ENCODE results near the gene PDLIM1.

Gene PDLIM1

DNA sequence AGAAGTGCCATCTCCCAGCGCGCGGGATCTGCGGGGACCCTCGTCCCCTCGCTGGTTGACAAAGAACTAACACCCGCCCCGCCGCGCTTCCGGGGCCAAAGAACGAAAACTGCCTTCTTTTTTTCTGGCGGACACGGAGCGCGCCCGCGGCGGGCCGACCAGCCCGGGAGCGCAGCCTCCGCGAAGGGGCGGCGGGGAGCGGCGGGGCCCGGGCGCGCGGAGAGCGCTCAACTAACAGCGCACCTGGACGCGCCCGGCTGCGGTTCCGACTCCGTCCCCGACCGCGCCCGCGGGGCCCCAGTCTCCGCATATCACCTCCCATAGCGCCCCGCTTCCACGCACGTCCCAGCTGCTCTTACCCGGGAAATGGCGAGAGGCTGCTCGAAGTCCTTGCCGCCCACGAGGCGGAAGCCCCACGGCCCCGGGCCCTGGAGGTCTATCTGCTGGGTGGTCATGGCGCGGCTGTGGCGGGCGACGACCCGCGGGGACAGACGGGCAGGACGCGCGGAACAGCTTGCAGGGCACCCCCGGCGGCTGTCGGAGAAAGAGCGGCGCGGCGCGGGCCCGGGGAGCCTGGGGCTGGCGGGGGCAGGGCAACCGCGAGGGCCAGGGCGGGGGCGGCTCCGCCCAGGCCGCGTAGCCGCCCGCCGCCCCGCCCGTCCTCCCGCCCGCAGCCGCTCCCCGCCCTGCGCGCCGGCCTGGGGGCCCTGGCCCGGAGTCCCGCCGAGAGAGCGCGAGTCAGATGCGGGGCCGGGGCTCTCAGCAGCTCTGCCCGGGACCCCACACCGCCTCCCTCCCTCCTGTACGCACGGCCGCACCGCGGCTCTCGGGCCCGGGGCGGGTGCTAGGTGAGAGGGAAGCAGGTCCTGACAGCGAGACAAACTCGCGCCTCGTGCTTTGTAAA is at the start of gene PDLIM1:
Gene PDLIM1, minus strand, starts transcription at position 543 of the 904 bp plus-strand sequence. Its CDS starts 88 bp downstream, at position 455.
- in situ Hi-C loops (cut with MboI; ENCODE audit: low sequenced_read_pairs), result no loop called here

GRCh38 chr10:95339863-95340262 is 49.1 kb upstream of the PDLIM1 start:
- in situ Hi-C loops (cut with MboI; ENCODE audit: low sequenced_read_pairs), result no loop called here

DNA sequence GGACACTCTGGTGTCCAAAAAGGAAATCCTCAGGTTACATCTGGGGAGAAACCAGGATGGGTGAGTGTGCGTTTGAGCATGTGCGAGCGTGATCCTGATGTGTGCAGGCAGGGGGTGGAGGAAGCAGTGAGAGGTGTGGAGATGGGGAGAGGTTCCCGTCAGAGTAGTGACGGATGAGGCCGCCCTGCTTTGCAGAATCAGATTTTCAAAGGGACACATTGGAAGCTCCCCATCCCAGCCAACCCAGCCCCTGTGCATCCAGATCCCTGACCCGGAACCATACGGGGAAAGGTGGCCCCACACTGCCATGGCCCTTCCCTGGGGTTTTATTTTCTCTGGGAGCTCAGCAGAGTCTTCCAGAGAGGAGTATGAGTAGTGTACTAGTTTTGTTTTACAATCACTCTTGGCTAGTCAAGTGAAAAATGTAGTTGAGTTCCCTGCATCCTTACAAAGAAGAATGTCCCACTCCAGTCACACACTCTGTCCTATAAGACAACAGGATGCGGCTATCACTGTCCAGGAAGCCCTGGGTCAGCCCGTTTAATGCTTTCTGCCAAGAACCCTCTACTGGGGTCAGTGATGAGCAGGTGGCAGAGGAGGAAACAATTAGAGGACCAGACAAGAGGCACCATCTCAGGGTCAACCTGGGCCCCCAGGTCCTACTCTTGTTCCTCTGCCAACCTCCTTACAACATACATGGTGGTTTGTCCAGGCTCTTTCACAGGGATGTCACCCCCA is 46.8 kb upstream of the PDLIM1 start:
- in situ Hi-C loops (cut with MboI; ENCODE audit: low sequenced_read_pairs), result no loop called here

GRCh38 chr10:95336702-95337101 is 45.9 kb upstream of the PDLIM1 start:
- in situ Hi-C loops (cut with MboI; ENCODE audit: low sequenced_read_pairs), result no loop called here

- in situ Hi-C loops (cut with MboI; ENCODE audit: low sequenced_read_pairs), result no loop called here
Measured at GRCh38 chr10:95335933-95336699, 45.3 kb upstream of the PDLIM1 start.

DNA sequence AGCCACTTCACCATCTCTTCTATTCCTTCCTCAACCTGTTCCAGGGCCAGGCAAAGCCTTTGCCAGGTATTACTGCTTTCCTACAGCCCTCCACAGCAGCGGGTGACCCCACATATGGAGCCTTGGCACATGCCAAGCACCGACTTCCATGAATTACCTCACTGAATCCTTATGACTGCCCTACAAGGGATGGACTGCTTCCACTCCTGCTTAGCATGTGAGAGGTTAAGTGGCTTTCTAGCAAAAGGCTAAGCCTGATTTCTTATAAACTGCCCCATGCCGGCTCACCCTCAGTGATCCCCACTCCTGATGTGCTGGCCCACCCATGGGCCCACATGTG is 44.0 kb upstream of the PDLIM1 start:
- in situ Hi-C loops (cut with MboI; ENCODE audit: low sequenced_read_pairs), result no loop called here

- in situ Hi-C loops (cut with MboI; ENCODE audit: low sequenced_read_pairs), result no loop called here
Measured at GRCh38 chr10:95333997-95334804, 43.4 kb upstream of the PDLIM1 start.

- in situ Hi-C loops (cut with MboI; ENCODE audit: low sequenced_read_pairs), result no loop called here
Measured at GRCh38 chr10:95332666-95333249, 42.0 kb upstream of the PDLIM1 start.

DNA sequence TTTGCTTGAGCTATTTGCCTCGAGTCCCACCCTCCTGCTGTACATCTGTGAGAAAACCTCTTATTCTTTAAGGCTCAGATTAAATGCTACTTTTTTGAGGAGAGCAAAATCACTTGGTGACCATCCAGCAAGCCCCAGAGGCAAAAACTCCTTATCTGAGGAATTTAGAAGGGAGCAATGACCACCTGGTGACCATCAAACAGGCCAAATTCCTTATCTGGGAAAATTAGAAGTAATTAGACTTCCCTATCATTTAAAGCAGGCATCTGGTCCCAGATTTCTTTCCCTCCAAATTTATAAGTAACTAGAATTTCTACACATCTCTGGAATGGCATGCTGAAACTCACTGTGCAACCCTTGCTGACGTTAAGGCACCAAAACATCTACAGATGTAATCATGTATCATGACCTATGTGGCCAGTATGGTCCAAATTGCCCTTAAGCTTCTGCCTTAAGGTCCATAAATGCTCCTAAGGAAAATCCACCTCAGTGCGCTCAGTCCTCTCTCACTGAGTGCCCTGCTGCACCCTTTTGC is 40.9 kb upstream of the PDLIM1 start:
- in situ Hi-C loops (cut with MboI; ENCODE audit: low sequenced_read_pairs), result no loop called here

DNA sequence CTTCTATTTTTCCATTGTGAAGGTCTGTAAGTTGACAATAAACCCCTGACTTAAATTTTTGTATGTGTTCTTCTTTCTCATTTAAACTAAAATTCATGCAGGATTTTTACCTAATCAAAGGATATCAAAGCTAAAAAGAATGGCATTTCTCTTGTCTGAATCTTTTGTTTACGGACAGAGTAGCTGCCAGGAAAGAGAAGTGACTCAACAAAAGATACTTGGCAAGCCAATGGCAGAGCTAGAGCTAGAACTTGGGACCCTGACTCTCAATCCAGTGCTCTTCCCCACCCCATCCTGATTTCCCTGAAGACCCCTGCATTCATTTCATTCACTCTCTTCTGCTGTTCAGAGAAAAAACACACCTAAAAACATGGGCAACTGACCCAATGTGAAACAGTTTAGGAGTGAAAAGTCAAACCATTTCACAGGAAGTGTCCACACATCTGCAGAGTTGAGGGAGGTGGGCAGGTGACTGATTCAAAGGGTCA is 40.2 kb upstream of the PDLIM1 start:
- in situ Hi-C loops (cut with MboI; ENCODE audit: low sequenced_read_pairs), result no loop called here

GRCh38 chr10:95329296-95329695 is 38.5 kb upstream of the PDLIM1 start:
- in situ Hi-C loops (cut with MboI; ENCODE audit: low sequenced_read_pairs), result no loop called here

DNA sequence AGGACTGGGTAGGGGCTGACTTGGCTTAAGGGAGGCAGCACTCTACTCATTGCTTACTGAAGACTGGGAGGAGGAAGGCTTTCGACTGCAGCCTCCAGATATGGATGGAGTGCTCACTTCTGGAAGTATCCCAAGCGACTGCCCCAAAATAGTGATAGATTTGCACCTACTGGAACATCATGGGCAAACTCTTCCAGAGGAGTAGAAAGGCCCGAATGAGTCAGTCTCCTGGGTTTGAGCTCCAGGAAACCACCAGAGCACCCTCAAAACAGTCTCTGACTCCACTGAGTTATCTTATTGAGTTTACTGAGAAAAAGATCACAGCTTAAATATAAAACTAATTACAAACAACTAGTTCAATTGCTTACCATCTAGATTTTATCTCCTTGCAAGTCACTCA is 37.2 kb upstream of the PDLIM1 start:
- in situ Hi-C loops (cut with MboI; ENCODE audit: low sequenced_read_pairs), result no loop called here

DNA sequence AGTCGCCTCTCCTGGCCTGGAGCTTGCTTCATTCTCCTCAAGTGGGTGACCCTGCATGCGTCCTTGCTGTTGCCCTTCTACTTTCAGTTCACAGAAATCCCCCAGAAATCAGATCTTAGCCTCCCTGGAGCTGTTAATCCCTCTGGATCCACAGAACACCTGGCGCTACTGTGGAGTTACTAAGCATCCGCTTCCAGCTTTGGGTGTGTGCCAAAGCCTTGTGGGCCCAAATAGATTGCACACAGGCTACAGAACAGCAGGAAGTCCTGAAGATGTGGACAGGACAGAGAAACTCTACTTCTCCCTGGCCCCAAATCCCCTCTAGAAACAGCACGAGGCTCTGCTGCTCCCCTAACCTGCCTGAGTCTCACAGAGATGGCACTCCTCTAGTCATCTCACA is 36.6 kb upstream of the PDLIM1 start:
- in situ Hi-C loops (cut with MboI; ENCODE audit: low sequenced_read_pairs), result no loop called here

GRCh38 chr10:95326396-95326795 is 35.6 kb upstream of the PDLIM1 start:
- in situ Hi-C loops (cut with MboI; ENCODE audit: low sequenced_read_pairs), result no loop called here

GRCh38 chr10:95325863-95326262 is 35.1 kb upstream of the PDLIM1 start:
- in situ Hi-C loops (cut with MboI; ENCODE audit: low sequenced_read_pairs), result no loop called here

DNA sequence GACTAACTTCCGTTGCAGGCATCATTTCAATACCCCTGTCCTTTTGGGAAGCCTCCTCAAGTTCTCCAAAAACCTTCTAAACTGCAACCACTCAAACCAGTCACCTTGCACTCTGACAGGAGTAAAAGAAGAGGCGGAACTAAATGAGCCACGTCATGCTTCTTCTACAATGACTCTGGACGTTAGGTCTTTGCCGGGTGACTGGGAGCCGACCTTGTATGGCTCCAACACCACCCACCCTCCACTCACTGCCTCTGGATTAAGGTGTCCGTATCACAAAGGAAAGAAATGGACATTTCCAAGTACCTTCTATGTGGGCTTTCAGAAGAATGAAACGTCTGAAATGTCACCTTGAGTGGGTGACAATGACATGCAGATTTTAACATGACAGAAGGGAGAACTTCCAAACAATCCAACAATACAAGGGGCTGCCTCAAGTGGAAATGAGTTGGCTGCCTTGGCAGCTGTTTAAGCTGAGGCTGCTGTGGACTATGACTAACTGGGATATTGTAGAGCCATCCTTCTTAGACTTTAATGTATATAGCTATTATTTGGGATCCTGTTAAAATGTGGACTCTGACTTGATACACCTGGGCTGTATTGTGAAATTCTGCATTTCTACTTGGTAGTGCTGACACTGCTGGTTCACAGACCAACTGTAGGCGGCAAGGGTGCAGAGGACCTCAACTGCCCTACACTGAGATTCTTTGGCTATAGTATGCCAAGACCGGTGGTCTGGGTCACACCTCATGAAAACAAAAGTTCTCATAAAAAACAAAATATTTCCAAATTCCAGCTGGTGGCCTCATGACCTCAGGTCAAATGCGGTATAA is 33.8 kb upstream of the PDLIM1 start:
- in situ Hi-C loops (cut with MboI; ENCODE audit: low sequenced_read_pairs), result no loop called here

DNA sequence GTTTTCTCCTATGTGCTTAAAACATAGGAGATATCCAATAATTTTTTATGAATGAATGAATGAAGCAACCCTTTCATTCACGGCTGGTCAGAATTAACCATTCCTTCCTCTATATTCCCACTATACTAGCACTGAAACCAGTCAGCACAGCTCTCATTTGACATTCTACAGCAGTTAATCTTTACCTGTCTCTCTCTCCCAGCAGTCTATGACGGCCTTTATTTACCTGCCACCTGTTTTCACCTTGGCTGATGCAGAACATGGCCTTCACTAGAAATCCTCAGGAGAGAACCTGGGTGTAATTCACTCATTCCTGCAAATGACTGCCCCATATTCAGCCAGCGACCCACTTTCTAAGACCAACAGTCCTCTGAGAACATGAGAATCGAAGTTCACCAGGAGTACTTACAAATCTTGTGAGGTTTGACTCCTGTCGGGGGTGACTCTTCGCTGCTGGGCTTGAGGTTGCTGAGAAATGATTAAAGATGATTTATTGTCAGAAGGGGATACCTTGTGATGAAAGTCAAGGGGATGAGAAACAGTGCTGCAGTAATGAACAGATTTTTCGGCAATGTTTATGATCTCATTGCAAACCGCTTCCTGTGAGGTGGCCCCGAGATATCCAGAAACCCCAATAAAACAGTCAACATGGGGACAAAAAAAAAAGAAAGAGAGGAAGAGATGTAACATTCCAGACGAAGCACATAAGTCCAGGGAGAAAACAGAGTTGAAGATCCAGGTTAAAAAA is 30.9 kb upstream of the PDLIM1 start:
- in situ Hi-C loops (cut with MboI; ENCODE audit: low sequenced_read_pairs), result no loop called here

DNA sequence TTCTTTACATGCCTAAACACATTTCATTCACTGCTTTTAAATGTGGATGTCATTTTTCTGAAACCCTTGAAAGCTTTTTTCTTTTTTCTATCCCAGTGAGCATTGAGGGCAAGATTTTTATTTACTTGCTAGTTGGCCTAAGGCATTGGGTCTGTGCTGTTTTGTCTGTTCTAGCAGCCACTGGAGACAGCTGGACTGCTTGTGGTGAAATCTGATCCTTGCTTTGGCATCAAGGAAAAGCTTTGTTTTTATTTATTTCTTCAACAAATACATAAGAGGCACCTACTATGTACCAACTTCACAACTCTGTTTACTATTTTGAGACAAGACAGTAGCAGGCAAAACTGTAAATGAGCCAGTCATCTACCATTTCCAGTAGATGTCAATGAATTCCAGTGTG is 28.4 kb upstream of the PDLIM1 start:
- in situ Hi-C loops (cut with MboI; ENCODE audit: low sequenced_read_pairs), result no loop called here
